Measurements from ENCODE around the gene AHCYL1. TPM values are rescaled to one million over a fixed set of nuclear protein-coding genes. Genes with fewer than 3 reads are reported as not detected.

The AHCYL1 gene
- total and polyA plus RNA-seq, 2 donors (not counting 1 experiment from before 2014, with no cell fraction given): 24.3 to 51.4 TPM

DNA sequence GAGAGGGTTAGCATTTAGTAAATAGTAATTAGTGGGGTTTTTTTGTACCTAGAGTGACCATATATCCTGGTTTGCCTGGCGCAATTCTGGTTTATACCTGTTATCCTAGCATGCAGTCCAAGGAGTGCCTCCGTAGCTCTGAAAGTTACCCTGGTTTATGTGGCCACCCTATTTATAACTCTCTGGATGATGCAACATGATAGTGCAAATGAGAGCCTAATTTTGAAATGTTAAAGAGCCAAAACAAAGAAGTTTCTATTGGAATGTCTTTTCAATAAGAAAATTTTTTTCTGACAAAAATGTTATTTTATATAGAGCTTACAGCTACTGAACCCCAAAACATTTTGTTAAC lies 5.7 kb downstream of the AHCYL1 start:
- peaks cover 8 to 10% of the 10 kb centered on the region in 2 experiments for H3K36me3 ChIP-seq (replicated peaks in 1 of 2; ENCODE audit: control extremely low read depth in 1 of 2, control insufficient read depth in 1 of 2, extremely low read depth in 1 of 2, insufficient read depth in 2 of 2, low read length in 1 of 2)
- H3K27me3 Mint-ChIP-seq: no peaks in the 10 kb centered on the region
- ATAC-seq (ENCODE audit: low read depth) (no peak), DNase-seq (no peak)
- ChIA-PET POLR2A (no interaction called here), CTCF (no interaction called here)
- H3K4me3 Mint-ChIP-seq: no peak overlapping the region
- H4K20me1 ChIP-seq (ENCODE audit: control insufficient read depth, insufficient read depth, low read length, poor library complexity, severe bottlenecking): peaks cover 48% of the 10 kb centered on the region
- H3K27ac Mint-ChIP-seq: no peak overlapping the region
- no peak for TF ChIP-seq EZH2 (IDR thresholded peaks at IDR 0.05; ENCODE audit: borderline replicate concordance, insufficient read depth, low read depth, low read length, poor library complexity, severe bottlenecking)
- TF ChIP-seq, protein P1, sequence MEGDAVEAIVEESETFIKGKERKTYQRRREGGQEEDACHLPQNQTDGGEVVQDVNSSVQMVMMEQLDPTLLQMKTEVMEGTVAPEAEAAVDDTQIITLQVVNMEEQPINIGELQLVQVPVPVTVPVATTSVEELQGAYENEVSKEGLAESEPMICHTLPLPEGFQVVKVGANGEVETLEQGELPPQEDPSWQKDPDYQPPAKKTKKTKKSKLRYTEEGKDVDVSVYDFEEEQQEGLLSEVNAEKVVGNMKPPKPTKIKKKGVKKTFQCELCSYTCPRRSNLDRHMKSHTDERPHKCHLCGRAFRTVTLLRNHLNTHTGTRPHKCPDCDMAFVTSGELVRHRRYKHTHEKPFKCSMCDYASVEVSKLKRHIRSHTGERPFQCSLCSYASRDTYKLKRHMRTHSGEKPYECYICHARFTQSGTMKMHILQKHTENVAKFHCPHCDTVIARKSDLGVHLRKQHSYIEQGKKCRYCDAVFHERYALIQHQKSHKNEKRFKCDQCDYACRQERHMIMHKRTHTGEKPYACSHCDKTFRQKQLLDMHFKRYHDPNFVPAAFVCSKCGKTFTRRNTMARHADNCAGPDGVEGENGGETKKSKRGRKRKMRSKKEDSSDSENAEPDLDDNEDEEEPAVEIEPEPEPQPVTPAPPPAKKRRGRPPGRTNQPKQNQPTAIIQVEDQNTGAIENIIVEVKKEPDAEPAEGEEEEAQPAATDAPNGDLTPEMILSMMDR (IDR thresholded peaks at IDR 0.05): no peak
- H3K4me1 Mint-ChIP-seq: peaks cover 52% of the 10 kb centered on the region
- no peak overlapping the region for H3K4me2 ChIP-seq (replicated peaks; ENCODE audit: low read depth, low read length, poor library complexity, severe bottlenecking)
- no peak overlapping the region for H2AFZ ChIP-seq (ENCODE audit: insufficient read depth, low read depth, low read length, poor library complexity, severe bottlenecking)
- WGBS (ENCODE audit: insufficient coverage): 100% methylated on average over 2 of the region's 2 CpGs
- peaks cover 92% of the 10 kb centered on the region for H3K79me2 ChIP-seq (ENCODE audit: control insufficient read depth, insufficient read depth, low read length)
- H3K4me1 ChIP-seq (ENCODE audit: control insufficient read depth in 2 of 2, insufficient read depth in 2 of 2, low read length in 2 of 2): peaks cover 21 to 26% of the 10 kb centered on the region in 2 donors
- H3K9me3 Mint-ChIP-seq (ENCODE audit: insufficient read depth): no peaks in the 10 kb centered on the region
- intact Hi-C loops (cut with micrococcal nuclease): no loop called here
- H3K27ac ChIP-seq (ENCODE audit: low read length in 2 of 2): no peak overlapping the region
- H3K9ac ChIP-seq (ENCODE audit: low read length): no peak overlapping the region
- H3K4me3 ChIP-seq (ENCODE audit: control extremely low read depth in 1 of 5, extremely low read depth in 1 of 5, insufficient read depth in 1 of 5, low read depth in 2 of 5, low read length in 4 of 5): no peak overlapping the region
- H3K27me3 ChIP-seq (replicated peaks in 1 of 4; ENCODE audit: control extremely low read depth in 1 of 4, control insufficient read depth in 3 of 4, insufficient read depth in 4 of 4, low read length in 3 of 4): no peaks in the 10 kb centered on the region
- no peaks in the 10 kb centered on the region for H3K9me3 ChIP-seq (ENCODE audit: control extremely low read depth in 1 of 3, control insufficient read depth in 2 of 3, insufficient read depth in 1 of 3, low read length in 2 of 3)

DNA sequence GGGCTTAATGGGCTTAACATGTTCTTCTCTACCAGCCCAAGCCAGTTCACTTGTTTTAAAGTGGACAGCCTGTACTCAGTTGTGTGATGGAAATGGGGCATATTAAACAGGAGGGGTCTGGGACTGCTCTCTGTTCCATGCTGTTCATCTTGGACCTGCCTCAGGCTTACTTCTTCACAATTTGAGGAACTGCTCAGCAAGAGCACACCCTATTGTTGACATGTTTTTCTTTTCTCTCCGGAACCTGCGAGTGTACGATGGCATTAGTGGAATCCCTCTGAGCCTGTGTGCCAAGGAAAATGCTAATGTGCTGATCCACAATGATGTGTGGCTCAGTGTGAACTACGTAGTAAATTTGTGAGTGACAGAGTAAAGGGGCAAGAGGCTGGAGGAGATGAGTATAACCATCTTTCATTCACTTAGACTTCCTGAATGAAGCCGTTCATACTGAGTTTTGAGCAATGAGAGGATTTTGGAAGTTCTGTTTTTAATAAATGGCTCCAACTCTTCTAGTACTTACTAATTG lies 6.9 kb downstream of the AHCYL1 start:
- H3K9me3 Mint-ChIP-seq (ENCODE audit: insufficient read depth): no peaks in the 10 kb centered on the region
- ATAC-seq (ENCODE audit: low read depth): no peak
- H3K4me1 ChIP-seq (ENCODE audit: control insufficient read depth in 2 of 2, insufficient read depth in 2 of 2, low read length in 2 of 2): peaks cover 10 to 14% of the 10 kb centered on the region in 2 donors
- intact Hi-C loops (cut with micrococcal nuclease): no loop called here
- H3K4me1 Mint-ChIP-seq: peaks cover 40% of the 10 kb centered on the region
- H3K4me3 Mint-ChIP-seq: no peak overlapping the region
- ChIA-PET CTCF (no interaction called here), POLR2A (no interaction called here)
- peaks cover 83% of the 10 kb centered on the region for H3K79me2 ChIP-seq (ENCODE audit: control insufficient read depth, insufficient read depth, low read length)
- DNase-seq: no peak
- TF ChIP-seq, protein P1 (IDR thresholded peaks at IDR 0.05): no peak
- no peak for TF ChIP-seq EZH2 (IDR thresholded peaks at IDR 0.05; ENCODE audit: borderline replicate concordance, insufficient read depth, low read depth, low read length, poor library complexity, severe bottlenecking)
- no peak overlapping the region for H3K9ac ChIP-seq (ENCODE audit: low read length)
- H3K36me3 ChIP-seq (replicated peaks in 1 of 2; ENCODE audit: control extremely low read depth in 1 of 2, control insufficient read depth in 1 of 2, extremely low read depth in 1 of 2, insufficient read depth in 2 of 2, low read length in 1 of 2): peaks cover 9 to 16% of the 10 kb centered on the region in 2 experiments
- no peaks in the 10 kb centered on the region for H3K27me3 Mint-ChIP-seq
- H2AFZ ChIP-seq (ENCODE audit: insufficient read depth, low read depth, low read length, poor library complexity, severe bottlenecking): no peak overlapping the region
- H3K9me3 ChIP-seq (ENCODE audit: control extremely low read depth in 1 of 3, control insufficient read depth in 2 of 3, insufficient read depth in 1 of 3, low read length in 2 of 3): no peaks in the 10 kb centered on the region
- no peak overlapping the region for H3K4me2 ChIP-seq (replicated peaks; ENCODE audit: low read depth, low read length, poor library complexity, severe bottlenecking)
- H3K27ac Mint-ChIP-seq: no peak overlapping the region
- H3K27ac ChIP-seq (ENCODE audit: low read length in 2 of 2): no peak overlapping the region
- no peaks in the 10 kb centered on the region for H3K27me3 ChIP-seq (replicated peaks in 1 of 4; ENCODE audit: control extremely low read depth in 1 of 4, control insufficient read depth in 3 of 4, insufficient read depth in 4 of 4, low read length in 3 of 4)
- peaks cover 43% of the 10 kb centered on the region for H4K20me1 ChIP-seq (ENCODE audit: control insufficient read depth, insufficient read depth, low read length, poor library complexity, severe bottlenecking)
- H3K4me3 ChIP-seq (ENCODE audit: control extremely low read depth in 1 of 5, extremely low read depth in 1 of 5, insufficient read depth in 1 of 5, low read depth in 2 of 5, low read length in 4 of 5): no peak overlapping the region
- WGBS (ENCODE audit: insufficient coverage): 100% methylated on average over 3 of the region's 5 CpGs

Measured in B cell (primary cell).